A549 (cell line): ENCODE results near the gene RAB15.

Experiments
- CBX8 ChIP-seq: fragments of 200-600 bp; sonication (generic); IDR thresholded peaks from 2 replicates; pipeline ENCODE4 v1.6.1; 2016
- CHD2 ChIP-seq: fragments of 150-350 bp; IDR thresholded peaks from 2 replicates; pipeline ENCODE4 v1.6.1; 2014; ENCODE audit warnings: low read length; ENCODE audit not compliant: partially characterized antibody
- ESRRA ChIP-seq: fragments of 150-350 bp; IDR thresholded peaks from 2 replicates; pipeline ENCODE4 v1.6.1; 2014; ENCODE audit warnings: mild to moderate bottlenecking, low read length, borderline replicate concordance
- FOSL2 ChIP-seq, 2 experiments: fragments of 450-650 bp in 1 of 2; fragments of >200 bp in 1 of 2; sonication (Bioruptor Twin) in 1 of 2; formaldehyde crosslinking; IDR thresholded peaks; 2 replicates each; pipeline versions ENCODE4 v1.5.0 to v1.6.1; 2016 to 2020; ENCODE audit warnings: mild to moderate bottlenecking in 1 of 2, moderate library complexity in 1 of 2
- FOXS1 ChIP-seq: fragments of 250-450 bp; sonication (Bioruptor Pico); IDR thresholded peaks from 2 replicates; pipeline ENCODE4 v1.5.0; 2020; ENCODE audit warnings: mild to moderate bottlenecking, moderate library complexity
- JUN ChIP-seq, 2 experiments: fragments of >200 bp; sonication (Bioruptor Twin); formaldehyde crosslinking; IDR thresholded peaks; 2 replicates in 1 of 2; 3 replicates in 1 of 2; pipeline ENCODE4 v1.6.1; 2016 to 2017
- KDM1A ChIP-seq: fragments of 200-600 bp; sonication (generic); IDR thresholded peaks from 2 replicates; pipeline ENCODE4 v1.6.1; 2016; ENCODE audit warnings: low read depth, mild to moderate bottlenecking
- POLR2A ChIP-seq: IDR thresholded peaks from 2 replicates; pipeline ENCODE4 v1.6.1; 2012; ENCODE audit warnings: mild to moderate bottlenecking, low read length
- RAD21 ChIP-seq, 2 experiments: fragments of >200 bp in 1 of 2; sonication (Bioruptor Twin) in 1 of 2; formaldehyde crosslinking in 1 of 2; IDR thresholded peaks in 1 of 2; conservative IDR thresholded peaks in 1 of 2; 2 replicates in 1 of 2; 3 replicates in 1 of 2; pipeline ENCODE4 v1.6.1; 2012 to 2018; ENCODE audit warnings: inconsistent platforms in 1 of 2
- RCOR1 ChIP-seq: fragments of 150-350 bp; IDR thresholded peaks from 2 replicates; pipeline ENCODE4 v1.6.1; 2014; ENCODE audit warnings: antibody characterized with exemption, low read length, low read depth
- RFX5 ChIP-seq: fragments of 450-650 bp; IDR thresholded peaks from 2 replicates; pipeline ENCODE4 v1.7.1; 2014; ENCODE audit warnings: antibody characterized with exemption, mild to moderate bottlenecking, moderate library complexity
- USF2 ChIP-seq: fragments of 450-650 bp; IDR thresholded peaks from 2 replicates; pipeline ENCODE4 v1.6.1; 2014; ENCODE audit warnings: antibody characterized with exemption
- TF ChIP-seq, protein P1 (sequence below): fragments of >200 bp; sonication (Bioruptor Twin); formaldehyde crosslinking; IDR thresholded peaks from 3 replicates; pipeline ENCODE4 v1.5.1; 2016
- TF ChIP-seq, protein P2 (sequence below): fragments of 200-600 bp; sonication (generic); IDR thresholded peaks from 2 replicates; pipeline ENCODE4 v1.6.1; 2016; ENCODE audit warnings: antibody characterized with exemption, mild to moderate bottlenecking, moderate library complexity

DNA sequence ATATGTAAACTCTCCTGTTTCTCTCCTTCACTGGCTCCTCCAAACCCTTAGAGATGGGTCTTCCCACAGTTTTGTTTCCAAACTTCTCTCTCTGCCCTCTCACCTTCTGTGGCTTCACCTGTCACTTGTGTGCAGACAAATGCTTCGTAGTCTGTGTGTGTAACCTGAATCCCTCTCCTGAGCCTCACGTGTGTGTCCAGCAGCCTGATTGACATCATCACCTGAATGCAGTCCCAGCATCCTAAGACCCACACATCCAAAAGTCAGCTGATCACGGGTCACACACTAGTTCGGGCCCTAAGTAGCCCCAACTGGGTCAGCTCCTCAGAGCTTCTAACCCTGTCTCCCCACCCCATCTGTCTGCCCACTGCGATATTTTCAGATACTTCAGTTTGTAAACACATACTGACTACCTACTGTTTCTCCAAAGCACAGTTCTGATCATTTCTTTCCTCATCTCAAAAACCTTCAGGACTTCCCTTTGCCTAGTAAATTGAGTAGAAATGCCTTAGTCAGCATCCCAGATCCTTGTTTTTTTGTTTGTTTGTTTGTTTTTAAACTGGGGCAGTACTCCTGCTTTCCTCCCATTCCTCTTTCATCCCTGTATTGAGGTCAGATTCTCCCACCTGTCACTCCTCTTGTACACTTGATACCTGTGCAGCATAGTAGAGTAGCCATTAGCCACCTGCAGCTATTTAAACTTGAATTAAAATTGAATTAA lies 38.2 kb upstream of the RAB15 start:
- TF ChIP-seq POLR2A: no peak
- TF ChIP-seq, protein P1, sequence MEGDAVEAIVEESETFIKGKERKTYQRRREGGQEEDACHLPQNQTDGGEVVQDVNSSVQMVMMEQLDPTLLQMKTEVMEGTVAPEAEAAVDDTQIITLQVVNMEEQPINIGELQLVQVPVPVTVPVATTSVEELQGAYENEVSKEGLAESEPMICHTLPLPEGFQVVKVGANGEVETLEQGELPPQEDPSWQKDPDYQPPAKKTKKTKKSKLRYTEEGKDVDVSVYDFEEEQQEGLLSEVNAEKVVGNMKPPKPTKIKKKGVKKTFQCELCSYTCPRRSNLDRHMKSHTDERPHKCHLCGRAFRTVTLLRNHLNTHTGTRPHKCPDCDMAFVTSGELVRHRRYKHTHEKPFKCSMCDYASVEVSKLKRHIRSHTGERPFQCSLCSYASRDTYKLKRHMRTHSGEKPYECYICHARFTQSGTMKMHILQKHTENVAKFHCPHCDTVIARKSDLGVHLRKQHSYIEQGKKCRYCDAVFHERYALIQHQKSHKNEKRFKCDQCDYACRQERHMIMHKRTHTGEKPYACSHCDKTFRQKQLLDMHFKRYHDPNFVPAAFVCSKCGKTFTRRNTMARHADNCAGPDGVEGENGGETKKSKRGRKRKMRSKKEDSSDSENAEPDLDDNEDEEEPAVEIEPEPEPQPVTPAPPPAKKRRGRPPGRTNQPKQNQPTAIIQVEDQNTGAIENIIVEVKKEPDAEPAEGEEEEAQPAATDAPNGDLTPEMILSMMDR: no peak
- TF ChIP-seq RCOR1: no peak
- TF ChIP-seq FOXS1: no peak
- TF ChIP-seq RFX5: no peak
- no peak for TF ChIP-seq USF2
- TF ChIP-seq, protein P2, sequence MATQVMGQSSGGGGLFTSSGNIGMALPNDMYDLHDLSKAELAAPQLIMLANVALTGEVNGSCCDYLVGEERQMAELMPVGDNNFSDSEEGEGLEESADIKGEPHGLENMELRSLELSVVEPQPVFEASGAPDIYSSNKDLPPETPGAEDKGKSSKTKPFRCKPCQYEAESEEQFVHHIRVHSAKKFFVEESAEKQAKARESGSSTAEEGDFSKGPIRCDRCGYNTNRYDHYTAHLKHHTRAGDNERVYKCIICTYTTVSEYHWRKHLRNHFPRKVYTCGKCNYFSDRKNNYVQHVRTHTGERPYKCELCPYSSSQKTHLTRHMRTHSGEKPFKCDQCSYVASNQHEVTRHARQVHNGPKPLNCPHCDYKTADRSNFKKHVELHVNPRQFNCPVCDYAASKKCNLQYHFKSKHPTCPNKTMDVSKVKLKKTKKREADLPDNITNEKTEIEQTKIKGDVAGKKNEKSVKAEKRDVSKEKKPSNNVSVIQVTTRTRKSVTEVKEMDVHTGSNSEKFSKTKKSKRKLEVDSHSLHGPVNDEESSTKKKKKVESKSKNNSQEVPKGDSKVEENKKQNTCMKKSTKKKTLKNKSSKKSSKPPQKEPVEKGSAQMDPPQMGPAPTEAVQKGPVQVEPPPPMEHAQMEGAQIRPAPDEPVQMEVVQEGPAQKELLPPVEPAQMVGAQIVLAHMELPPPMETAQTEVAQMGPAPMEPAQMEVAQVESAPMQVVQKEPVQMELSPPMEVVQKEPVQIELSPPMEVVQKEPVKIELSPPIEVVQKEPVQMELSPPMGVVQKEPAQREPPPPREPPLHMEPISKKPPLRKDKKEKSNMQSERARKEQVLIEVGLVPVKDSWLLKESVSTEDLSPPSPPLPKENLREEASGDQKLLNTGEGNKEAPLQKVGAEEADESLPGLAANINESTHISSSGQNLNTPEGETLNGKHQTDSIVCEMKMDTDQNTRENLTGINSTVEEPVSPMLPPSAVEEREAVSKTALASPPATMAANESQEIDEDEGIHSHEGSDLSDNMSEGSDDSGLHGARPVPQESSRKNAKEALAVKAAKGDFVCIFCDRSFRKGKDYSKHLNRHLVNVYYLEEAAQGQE: no peak
- TF ChIP-seq JUN (IDR thresholded peaks at IDR 0.05): no peak
- no peak for TF ChIP-seq FOSL2 (IDR thresholded peaks at IDR 0.05)
- TF ChIP-seq FOSL2 (CRISPR knock-in tag; IDR thresholded peaks at IDR 0.05): no peak
- TF ChIP-seq RAD21 (conservative IDR thresholded peaks at IDR 0.05 in 1 of 2, IDR thresholded peaks at IDR 0.05 in 1 of 2): no peak
- no peak for TF ChIP-seq ESRRA
- no peak for TF ChIP-seq KDM1A
- no peak for TF ChIP-seq CHD2
- TF ChIP-seq CBX8: no peak
